ENCODE measurements around the gene HCRT.
A peak's percentile ranks its signal among the peaks of the same experiment; 100 is the strongest.
"Not testable (repeated sequence)": the region's sequence is repeated elsewhere in the genome, so short reads cannot be mapped to it uniquely, and the experiment has no call there.

Gene HCRT, protein sequence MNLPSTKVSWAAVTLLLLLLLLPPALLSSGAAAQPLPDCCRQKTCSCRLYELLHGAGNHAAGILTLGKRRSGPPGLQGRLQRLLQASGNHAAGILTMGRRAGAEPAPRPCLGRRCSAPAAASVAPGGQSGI

GRCh38 chr17:42184713-42185620 lies at the start of gene HCRT:
Gene HCRT, minus strand, starts transcription at chr17:42185452. Its CDS starts 87 bp downstream, at chr17:42185365.
- DNase-seq: no peak

GRCh38 chr17:42233994-42234393 lies 48.7 kb upstream of the HCRT start:
- DNase-seq: no peak

DNA sequence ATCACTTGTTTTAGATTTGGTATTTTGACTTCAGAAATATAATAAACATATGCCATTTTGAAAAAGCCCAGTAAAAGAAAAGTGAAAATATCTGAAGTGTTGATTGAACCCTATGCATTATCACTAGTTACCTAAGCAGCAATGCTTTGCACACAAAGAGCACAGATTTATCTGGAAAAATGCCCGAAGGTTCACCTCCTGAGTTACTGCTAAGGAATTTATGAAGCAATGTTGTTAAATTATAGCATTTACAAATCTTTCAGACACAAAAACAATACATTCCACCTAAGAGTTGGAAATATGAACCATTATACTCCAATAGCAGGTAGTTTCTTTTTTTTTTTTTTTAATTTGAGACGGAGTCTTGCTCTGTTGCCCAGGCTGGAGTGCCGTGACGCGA lies 47.9 kb upstream of the HCRT start:
- no peak for DNase-seq

DNA sequence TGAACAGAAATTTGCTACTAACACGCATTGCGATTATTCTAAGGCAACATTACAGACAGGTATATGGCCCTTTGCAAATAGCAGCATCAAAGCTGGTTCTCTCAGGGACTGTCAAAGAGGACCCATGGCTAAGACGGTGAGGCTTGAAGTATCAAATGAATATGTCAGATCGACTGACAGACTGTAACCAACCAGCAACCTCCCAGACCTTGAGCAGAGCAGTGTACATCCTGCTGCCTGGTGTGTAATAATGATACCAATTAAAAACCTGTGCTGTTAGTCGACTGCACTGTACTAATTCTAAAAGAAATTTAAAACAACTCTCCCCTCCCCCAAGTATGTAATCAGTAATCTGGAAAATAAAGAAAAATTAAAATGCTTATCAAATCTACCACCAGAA lies 45.0 kb upstream of the HCRT start:
- no peak for DNase-seq

- no peak for DNase-seq
These were observed 42.8 kb upstream of the HCRT start for GRCh38 chr17:42227849-42228700.

- no peak for DNase-seq
These were observed 40.4 kb upstream of the HCRT start for GRCh38 chr17:42225646-42226045.

DNA sequence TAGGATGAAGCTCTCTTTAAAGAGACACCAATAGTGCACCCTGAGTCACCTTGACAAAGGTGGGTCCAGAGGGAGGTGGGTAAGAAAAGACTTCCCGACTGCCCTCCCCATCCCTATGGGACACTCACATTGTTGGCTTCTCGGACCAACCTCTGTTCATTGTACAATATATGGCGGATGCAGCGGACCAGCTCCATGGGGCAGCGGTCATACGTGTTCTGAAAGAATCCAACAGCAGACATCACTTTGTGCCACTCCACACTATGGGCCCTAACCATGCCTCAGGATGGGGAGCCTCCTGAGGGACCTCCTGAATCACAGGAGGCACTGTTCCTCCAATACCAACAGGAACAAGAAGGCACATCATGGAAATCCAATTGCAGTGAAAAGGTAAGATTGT lies 39.4 kb upstream of the HCRT start:
- no peak for DNase-seq

DNA sequence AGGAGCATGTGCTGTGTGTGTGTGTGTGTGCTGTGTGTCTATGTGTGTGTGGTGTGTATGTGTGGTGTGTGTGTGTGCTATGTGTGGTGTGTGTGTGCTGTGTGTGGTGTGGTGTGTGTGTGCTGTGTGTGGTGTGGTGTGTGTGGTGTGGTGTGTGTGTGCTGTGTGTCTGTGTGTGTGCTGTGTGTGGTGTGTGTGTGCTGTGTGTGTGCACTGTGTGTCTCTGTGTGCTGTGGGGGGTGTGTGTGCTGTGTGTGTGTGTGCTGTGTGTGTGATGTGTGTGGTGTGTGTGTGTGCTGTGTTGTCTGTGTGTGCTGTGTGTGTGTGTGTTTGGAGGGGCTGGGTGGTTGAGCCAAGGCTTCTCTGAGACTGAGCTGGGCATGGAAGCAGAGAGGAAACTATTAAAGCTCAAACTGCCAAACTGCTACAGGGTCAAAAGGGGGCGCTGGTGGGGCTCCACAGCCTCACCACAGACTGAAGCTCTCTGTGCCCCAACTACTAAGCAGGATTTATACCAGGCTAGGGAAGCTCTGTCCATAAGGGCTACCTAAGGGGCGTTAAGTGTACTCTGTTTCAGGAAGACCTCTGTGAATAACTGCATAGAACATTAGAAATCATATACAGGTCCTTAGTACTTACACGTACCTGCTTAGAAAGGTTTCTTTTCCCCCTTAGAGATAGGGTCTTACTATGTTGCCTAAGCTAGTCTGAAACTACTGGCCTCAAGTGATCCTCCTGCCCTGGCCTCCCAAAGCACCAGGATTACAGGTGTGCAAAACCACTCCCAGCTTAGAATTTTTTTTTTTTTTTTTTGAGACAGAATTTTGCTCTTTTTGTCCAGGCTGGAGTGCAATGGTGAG lies 36.9 kb upstream of the HCRT start:
- peak; percentile 62 for DNase-seq

GRCh38 chr17:42219280-42219679 lies 34.0 kb upstream of the HCRT start:
- DNase-seq: not testable (repeated sequence)

DNA sequence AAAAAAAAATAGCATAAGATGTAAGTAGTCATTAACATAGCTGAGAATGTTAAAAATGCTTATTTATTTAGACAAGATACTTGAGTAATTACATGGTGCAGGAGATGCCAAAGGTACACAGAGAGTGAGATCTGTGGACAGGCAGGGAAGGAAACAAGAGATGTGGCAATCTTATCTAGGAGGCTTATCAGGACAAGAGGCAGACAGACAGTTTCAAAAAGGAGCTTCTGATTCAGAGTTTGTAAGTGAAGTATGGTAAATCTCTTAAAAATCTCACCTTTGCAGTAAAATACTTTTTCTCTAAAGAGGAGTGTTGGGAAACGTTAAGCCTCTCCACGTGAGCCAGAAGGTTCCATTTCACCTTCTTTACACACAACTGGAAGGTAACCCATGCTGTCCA lies 28.9 kb upstream of the HCRT start:
- DNase-seq: no peak

GRCh38 chr17:42212382-42212781 lies 27.1 kb upstream of the HCRT start:
- DNase-seq: no peak

DNA sequence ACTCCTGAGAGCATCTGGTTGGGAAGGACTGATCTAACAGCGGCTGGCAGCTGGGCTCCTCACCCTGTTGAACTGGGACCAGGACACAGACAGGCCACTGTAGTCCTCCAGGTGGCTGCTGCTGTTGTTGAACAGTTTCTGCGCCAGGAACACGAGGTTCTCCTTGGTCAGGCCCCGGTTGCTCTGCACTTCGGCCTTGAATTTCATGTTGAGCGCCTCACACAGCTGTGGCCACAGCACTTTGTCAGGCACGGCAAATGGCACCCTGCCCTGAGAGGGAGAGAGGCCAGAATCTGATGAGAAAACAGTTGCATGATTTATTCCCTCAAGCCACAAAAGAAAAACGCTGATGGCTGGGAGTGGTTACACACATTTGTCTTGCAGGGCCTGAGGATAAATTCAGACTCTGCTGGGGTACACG lies 26.7 kb upstream of the HCRT start:
- DNase-seq: not testable (repeated sequence)

DNA sequence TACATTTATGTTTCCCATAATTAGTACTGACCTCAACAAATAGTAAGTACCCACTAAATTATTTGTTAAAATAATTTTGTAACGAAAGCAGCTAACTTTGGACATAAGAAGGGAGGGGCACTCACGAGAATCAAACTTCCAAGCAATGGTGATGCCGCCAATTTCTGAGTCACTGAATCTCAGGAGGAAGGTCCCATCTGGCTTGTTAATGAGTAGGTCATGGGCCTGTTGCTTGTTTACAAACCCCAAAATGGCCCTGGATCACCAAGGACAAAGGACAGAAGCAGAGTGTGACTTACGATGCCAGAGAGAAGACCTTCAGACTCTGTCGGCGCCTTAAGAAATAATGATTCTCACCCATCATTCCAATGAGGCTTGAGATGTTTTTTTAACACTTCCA lies 24.8 kb upstream of the HCRT start:
- no peak for DNase-seq

DNA sequence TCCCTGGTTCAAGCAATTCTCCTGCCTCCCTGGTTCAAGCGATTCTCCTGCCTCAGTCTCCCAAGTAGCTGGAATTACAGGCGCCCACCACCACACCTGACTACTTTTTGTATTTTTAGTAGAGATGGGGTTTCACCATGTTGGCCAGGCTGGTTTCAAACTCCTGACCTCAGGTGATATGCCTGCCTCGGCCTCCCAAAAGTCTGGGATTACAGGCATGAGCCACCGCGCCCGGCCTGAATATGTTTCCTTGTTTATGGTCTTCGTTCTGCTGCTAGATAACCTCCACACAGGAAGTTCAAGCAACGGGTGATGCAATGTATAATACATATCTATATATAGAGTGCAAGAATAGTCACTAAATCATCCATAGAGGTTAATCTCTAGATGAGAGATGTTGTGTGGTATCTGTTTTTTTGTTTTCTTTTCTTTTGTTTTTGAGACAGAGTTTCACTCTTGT lies 20.9 kb upstream of the HCRT start:
- DNase-seq: not testable (repeated sequence)

GRCh38 chr17:42203354-42203753 lies 18.1 kb upstream of the HCRT start:
- no peak for DNase-seq

DNA sequence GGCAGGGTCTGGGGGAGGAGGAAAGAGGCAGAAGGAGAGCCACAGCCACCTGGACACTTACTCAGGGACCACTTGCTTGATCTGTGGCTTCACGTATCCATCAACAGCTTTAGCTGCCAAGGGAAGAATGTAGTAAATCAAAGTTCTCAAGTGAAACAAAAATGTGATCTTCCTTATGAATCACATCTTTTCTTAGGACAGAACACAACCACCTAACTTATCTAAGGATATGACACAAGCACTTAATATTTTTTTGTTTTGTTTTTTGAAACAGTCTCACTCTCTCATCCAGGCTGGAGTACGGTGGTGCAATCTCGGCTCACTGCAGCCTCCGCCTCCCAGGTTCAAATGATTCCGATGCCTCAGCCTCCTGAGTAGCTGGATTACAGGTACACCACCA lies 17.4 kb upstream of the HCRT start:
- DNase-seq: no peak

DNA sequence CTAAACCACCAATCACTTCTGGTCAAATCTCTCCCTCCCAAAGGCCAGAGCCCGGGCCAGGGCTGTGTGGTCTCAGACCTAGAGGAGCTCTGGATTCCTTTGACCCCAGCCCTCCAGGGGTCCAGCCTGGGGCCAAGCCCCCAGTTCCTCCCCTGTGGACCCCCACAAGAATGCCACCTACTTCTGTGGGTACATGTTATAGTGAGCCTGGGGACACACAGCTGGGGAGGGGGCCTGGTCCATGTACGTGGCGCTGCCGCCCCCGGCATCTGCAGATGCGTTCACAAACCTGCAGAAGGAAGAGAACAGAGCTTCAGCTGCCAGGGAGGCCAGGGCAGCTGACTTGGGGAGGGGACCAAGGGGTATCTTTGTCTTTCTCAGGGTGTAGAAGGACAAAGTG lies 16.9 kb upstream of the HCRT start:
- no peak for DNase-seq

DNA sequence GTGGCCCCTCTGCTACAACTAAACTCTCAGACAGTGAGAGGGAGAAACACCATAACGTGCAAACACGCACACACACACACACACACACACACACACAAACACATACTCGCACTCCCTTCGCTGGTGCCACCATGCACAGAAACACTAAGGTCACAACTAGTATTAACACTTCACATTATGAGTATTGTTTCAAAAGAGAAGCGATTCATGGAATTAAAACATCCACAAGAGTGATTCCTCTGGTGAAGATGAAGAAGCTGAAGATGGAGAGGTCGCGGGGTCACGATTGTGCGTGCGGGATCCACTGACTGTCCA lies 16.2 kb upstream of the HCRT start:
- no peak for DNase-seq

GRCh38 chr17:42200706-42201457 lies 15.6 kb upstream of the HCRT start:
- no peak for DNase-seq

- DNase-seq: no peak
These were observed 14.3 kb upstream of the HCRT start for GRCh38 chr17:42199416-42200011.

- DNase-seq: peak; percentile 66
These were observed 13.6 kb upstream of the HCRT start for GRCh38 chr17:42198897-42199296.
